HG03558 (cell line): Measurements from ENCODE around the gene TMEM271.

Experiments used
- ATAC-seq: cut with Tn5 transposase; IDR thresholded peaks from one replicate; pipeline ENCODE4 v1.9.1; 2021; ENCODE audit warnings: moderate number of reproducible peaks; ENCODE audit not compliant: unreplicated experiment; ENCODE audit errors: extremely low read depth

The TMEM271 gene

DNA sequence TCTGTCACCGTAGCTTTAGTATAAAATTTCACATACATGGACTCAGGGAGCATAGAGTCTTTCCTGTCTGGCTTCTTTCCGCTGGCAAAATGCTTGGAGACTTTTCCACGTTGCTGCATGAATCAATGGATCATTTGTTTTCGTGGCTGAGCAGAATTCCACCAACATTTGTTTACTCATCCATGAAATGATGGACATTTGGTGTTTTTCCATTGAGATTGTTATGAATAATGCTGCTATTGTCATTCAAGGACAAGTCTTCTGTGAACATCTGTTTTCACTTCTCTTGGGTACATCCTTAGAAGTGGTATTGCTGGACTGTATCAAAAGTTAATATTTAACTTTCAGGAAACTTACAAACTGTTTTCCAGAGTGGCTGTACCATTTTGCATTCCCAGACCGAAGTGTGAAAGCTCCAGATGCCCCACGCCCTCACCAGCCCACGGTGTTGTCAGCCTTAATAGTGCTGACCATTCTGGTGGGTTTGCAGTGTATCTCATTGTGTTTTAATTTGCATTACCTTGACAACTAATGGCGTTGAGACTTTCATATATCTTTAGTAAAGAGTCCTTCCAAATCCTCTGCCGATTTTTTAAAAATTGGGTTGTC is 5.8 kb upstream of the TMEM271 start:
- ATAC-seq = no peak

DNA sequence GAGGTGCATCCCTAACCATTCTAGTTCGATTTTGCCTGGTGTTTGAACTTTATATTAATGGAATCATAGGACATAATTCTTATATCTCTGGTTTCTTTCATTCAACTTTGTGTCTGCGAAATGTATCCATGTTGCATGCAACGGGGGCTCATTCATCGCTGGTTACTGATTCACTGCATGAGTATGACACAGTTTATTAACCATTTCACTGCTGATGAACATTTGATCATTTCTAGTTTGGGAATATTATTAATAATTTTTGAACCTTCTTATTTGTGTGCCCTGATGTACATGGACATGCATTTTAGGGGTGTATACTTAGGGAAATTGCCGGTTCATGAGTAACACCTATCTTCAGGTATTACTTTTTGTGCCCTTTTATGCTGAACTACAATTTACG is 5.1 kb upstream of the TMEM271 start:
- ATAC-seq = no peak

DNA sequence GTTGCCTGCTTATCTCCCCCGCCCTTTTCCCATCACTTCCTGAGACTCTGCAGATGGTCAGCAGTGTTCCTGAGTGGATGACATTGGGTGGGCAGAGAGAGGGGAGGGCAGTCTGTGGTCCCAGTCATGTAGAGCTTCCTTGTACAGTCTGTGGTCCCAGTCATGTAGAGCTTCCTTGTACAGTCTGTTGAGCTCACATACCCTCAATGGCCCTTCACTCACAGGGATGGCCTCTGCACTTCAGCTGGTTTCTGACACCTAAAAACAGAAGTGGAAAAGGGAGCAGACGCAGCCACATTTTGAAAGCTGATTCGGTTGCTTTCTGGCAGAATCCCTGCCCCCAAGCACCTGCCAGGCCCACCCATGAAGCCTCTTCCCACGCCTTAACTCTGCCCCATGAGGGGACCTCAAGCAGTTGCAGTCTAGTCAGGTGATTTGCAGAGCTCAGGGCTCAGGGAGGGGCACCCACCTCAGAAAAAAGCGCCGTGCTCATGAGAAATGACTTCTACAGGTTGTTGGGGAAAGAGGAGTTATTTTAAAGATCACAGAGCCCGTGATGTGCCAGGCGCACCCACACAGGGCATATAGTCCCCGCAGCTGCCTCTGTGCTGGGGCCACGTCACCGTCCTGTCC is 3.6 kb upstream of the TMEM271 start:
- no peak for ATAC-seq

DNA sequence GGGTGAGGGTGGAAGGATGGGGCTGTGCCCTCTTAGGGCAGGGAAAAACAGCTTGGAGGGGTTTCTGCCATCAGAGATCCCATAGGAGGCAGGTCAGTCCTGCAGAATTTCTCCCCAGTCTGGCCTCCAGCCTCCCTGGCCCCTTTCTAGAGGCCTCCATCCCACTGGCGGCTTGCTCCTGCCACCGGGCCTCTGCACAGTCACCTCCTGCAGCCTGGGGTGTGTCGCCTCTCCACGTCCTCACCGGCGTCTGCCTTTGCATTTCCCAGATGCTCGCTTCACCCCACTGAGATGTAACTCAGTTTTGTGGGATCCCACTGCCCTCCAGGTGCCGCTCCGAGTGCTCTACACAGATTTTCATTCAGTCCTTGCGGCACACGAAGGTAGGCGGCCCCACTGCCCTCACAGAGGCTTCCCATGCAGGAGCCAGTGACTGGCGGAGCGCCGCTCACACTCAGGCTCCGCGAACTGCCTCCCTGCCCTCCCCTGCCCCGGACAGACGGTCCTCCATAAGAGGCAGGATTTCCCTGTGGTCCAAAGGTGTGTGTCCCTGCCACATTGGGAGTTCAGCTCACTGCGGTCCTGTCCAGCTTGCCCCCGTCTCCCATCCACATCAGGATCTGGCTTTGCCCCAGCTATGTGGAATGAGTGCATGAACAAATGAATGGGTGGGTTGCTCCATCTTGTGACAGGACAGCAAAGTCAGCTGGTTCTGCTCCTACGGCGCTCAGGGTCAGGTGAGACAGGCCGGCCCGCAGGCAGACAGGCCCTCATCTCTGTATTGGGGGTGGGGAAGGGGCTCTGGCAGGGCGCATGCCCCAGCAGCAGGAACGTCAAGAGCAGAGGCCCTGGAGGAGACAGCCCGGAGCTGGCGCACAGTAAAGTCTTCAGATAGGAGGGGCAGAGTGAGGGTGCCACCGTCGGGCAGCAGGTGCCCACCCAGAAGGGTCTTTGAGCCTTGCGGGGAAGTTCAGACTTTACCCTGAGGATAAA is 2.7 kb upstream of the TMEM271 start:
- no peak for ATAC-seq

DNA sequence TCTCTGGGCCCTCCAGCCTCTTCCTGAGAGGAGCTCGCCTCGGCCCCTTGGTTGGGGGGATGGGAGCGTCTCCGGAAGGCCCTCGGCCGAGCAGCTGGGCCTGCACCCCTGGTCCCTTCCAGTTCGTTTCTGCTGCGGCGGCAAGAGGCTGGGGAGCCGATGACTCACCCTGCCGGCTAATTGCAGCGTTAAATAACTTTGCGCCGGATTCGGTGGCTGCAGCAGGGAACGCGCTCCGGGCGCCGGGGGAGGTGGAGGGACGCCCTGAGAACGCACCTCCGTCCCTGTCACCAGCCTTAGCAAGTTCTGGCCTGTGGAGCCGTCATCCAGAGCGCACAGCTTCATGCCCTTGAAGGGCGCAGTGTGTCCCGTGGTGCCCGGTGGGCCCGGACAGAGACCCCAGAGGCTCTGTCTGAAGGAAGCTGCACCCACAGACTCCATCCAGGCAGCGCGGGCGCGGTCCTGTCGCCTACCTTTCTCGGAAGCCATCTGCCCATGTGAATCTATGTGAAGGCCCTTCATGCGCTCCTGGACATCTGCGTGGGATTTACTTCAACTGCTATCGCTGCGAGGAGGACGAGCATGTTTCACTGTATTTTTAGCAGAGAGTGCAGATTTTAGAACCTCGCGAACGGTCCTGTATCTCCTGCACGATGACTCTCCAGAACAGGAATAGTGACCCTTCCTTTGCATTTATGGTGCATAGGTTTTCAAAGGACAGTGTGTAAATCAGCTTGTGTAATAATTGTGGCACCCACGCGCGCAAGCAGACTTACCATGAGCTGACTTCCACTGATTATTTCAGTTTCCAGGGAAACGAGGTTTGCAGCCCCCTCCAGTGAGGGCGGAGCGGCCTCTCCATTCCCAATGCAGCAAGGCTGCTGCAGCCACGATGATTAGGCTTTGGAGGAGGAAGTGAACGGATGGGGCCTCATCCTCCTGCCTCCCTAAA is 1.7 kb upstream of the TMEM271 start:
- no peak for ATAC-seq

DNA sequence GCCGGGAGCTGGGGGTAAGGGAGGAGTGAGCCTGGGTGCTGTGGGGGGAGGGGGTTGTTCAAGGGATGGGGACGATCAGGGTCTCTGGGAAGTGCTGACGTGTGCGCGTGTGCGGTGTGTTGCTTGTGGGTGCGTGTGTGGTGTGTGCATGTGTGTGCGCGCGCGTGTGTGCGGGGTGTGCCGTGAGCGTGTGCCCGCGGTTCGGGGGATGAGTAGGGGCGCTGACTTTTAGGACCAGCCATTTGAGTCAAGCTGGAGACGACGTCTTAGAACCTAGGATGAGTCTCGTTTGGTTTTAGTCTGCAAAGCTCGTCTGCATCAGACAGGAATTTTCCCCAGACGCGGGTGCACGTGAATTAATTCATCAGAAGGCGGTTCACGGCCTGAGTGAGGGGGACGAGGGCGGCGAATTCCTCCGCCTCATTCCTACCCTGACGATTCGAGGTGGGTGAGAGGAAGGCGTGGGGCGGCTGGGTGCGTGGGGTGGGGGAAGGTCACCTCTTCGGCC is 950 bp upstream of the TMEM271 start:
- no peak for ATAC-seq

DNA sequence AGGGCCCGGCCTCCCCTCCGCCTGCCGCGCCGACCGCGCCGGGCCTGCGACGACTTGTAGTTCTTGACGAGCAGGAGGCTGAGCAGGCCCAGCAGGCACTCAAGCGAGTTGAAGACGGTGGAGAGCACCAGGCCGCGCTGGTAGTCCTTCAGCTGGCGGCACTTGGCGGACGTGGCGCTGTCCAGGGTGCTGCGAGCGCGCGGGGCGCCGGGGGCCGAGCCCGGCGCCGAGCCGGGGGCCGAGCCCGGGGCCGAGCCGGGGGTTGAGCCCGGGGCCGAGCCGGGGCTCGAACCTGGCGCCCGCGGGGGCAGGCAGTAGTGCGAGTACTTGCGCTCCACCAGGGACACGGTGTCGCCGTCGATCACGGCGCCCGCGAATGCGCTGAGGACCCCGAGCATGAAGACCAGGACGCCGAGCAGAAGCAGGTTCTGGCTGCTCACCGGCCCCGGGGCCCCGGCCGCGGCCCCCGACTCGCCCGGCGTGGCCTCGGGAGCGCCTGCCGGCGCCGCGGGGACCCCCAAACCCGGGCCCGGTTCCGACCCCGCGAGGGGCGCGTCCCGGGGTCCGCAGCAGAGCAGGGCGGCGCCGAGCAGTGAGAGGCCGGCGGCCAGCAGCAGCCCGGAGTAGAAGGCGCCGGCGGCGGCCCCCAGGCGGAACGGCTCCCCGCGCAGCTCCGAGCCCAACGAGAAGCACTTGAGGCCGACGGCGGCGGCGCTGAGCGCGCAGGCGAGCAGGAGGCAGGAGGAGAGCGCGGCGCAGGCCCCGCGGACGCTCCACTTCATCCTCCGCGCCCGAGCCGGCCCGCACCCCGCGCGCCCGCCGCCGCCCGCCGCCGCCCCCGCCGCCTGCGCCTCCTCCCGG is 584 bp downstream of the TMEM271 start:
- no peak for ATAC-seq

DNA sequence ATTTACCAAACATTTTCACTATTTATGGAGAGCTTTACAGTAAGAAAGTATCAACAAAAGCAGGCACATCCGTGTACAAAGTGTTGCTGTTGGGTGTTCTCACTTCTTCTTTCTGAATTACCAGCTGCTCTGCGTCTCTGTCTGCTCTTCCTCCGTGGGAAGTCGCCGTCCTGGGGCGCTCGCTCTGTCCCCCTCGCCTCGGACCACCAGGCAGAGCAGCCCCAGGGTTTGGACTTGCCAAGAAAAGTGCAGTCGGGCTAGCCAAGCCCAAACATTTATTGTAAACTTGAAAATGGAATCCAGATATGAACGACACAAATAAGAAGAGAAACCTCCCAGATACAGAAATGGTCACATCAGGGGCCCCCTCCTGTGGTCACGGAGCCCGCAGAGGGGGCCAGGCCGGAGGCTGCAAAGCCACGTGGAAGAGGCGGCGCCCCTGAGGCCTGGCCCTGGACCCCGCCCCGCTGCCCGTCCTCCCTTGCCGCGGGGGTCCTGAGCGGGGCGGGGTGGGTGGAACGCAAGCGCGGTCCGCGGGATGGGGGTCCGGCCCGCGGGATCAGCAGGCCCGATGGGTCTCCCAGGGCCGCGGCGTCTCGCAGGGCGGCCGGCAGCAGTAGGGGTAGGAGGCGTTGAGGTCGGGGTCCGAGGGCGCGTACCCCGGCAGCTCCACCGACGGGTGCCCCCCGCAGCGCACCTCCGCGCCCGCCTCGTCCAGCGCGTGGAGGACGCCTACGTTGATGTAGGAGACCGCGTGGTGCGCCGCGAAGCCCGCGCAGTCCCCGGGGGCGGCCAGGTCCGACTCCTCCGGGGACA is 1.5 kb downstream of the TMEM271 start:
- ATAC-seq = no peak

DNA sequence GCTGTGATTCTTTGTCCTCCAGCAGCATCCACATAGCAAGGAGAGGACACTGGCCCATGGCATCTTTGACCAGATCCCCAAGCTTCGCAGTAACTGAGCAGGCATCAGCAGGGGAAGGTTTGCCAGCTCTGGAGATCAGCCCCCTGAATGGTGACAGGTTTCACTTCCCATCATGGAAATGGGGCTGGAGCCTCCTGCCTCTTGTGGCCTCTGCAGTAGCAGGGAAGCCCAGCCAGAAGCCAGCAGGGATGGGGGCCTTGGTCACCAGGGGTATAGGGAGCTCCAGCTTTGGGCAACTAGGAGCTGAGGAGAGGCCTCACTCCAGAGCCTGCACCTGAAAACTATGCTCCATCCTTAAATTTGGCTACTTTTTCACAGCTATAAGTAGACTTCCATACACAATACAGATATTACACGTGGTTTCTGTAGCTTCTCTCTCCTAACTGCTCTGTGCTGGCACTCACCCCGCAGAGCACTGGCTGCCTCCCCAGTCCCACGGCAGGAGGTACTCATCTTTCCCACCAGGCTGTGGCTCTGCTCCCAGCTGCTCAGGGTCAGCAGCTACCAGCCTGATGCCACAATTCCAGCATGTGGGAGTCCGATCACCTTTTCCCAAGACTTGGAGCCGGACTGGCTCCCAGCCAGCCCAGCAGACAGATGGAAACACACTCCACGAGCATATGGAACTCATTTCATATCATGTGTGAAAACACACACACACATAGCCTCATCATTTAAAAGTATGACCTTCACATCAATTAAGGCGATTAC is 2.8 kb downstream of the TMEM271 start:
- no peak for ATAC-seq

DNA sequence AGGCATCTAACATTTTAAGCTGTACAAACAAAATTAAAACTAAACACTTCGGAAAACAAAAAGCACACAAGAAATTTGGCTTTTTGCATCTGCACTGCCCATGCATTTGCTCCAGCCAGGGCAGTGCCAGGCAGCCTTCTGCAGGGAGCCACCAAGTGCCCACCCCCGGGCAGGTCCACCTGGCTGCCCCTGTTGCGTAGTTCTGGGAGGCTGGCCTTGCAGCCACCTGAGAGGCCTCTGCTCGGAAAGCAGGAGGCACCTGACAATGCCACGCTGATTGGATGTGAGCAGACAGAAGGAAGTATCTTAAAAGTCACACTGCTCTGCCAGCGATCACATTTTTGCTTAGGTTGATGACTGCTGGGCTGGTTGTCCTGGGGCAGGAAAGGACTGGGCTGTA is 3.5 kb downstream of the TMEM271 start:
- ATAC-seq = no peak

DNA sequence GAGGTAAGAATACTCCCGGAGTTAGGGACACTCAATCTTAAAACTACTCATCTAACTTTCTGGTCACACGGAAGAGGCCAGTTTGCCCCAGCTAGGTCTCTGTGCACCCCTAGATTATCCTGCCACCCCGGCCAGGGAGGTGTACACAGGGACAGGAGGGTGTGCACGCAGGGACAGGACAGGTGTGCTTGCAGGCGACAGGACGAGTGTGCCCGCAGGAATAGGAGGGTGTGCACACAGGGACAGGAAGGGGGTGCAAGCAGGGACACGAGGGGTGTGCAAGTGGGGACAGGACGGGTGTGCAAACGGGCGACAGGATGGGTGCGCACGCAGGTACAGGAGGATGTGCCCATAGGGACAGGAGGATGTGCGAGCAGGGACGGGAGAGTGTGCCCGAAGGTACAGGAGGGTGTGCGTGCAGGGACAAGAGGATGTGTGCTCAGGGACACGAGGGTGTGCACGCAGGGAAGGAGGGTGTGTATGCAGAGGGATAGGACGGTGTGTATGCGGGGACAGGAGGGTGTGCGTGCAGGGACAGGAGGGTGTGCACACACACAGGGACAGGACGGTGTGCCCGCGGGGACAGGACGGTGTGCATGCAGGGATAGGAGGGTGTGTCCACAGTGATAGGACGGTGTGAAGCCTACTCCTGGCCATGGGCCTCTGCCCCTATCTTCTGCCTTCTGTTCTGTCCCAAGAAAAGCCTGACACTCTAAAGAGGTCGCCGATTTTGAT is 4.1 kb downstream of the TMEM271 start:
- no peak for ATAC-seq

DNA sequence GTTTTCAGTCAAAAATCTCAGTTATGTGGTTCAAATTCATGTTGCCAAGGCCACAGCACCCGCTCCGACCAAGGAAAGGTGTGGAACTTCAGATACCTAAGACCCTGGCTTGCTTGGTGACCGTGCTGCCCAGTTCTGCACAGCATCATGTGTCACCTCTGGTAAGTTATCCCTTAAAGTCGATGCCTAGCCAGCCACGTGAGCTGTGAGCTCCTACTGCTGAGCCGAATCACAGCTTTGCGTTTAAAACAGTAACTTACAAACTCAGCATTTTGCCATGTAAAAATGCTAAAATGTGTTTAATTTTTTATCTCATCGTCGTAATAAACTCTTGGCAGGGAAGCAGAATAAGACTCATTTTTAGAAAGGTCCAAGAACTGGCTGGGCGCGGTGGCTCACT is 5.3 kb downstream of the TMEM271 start:
- no peak for ATAC-seq

DNA sequence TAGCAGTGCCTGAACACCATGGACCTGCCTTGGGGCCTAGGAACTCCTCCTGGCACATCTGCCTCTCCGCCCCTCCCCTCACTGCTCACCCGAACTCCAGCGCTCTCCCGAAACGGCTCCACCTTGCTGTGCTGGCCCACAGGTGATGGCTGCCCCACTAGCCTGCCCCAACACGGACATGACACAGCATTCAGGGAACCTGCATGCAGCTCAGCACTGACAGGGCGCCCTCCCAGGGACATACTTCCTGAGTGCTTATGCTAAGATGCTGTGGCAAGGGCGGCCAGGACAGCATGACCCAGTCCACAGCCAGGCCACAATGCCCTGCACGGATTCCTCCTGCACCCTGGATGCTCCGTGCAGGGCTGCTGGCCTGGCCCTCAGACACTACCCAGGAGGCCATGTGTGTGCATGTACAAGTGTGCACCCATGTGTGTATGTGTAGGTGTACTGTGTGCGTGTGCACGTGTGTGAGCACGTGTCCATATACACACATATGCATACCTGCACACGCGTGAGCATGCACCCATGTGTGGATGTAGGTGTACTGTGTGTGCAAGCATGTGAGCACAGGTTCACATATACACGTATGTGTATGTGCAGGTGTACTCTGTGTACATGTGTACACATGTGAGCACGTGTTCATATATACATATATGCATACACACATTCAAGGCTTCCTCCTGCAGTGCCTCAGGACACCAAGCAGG is 6.0 kb downstream of the TMEM271 start:
- no peak for ATAC-seq

DNA sequence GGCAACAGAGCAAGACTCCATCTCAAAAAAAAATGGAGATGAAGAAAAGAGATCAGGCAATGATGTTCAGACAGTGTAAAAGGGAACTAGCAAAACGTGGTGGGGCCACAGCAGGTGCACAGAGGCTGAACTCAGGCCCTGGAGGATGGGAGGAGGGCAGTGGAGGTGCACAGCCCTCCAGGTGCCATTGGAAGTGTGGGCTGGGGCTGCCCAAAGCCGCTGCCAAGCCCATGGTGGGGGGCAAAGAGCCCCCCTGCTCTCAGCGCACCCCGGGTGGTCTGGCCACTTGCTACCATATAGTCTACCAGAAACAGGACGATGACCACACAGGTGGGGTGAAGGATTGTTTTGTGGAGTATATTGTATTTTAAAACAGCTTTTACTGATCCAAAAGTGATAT is 7.1 kb downstream of the TMEM271 start:
- ATAC-seq = no peak

DNA sequence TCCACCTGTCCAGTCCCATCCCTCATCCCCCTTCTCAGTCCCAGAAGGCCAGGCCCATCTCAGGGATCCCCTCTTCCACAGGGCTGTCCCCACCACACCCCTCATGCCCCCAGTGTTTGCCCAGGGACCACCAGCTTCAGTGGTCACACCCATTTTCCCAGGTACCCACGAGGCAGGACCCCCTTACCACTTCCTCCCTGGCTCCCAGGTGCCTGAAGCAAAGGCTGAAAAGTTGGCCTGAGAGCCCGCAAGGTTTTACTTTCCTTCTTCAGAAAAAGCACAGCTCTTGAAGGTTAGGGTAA is 7.8 kb downstream of the TMEM271 start:
- ATAC-seq = no peak
